Measurements from ENCODE around the gene TGFBR2.
"Not testable (repeated sequence)": the region's sequence is repeated elsewhere in the genome, so short reads cannot be mapped to it uniquely, and the experiment has no call there.

Gene TGFBR2

GRCh38 chr3:30620402-30621360, 14.3 kb downstream of the TGFBR2 start:
- DNase-seq, result no peak

DNA sequence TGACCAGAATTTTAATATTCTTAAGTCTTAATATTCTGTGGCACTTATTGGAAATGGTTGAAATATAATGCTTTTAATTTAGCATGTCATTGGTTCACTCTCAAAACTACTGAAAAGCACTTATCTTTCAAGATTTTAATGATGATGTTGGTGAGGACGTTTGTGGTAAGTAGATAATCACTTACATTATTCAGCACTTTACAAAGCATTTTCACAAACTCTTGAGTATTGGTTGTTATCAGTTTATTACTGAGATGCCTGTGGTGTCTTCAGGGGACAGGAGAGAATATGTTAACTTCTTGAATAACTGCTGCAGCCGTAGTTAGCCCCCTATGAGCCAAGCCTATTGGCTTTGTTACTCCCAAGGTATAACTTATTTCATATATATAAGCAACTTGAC, 15.2 kb downstream of the TGFBR2 start:
- DNase-seq, result no peak

GRCh38 chr3:30622047-30622545, 15.7 kb downstream of the TGFBR2 start:
- DNase-seq, result no peak

DNA sequence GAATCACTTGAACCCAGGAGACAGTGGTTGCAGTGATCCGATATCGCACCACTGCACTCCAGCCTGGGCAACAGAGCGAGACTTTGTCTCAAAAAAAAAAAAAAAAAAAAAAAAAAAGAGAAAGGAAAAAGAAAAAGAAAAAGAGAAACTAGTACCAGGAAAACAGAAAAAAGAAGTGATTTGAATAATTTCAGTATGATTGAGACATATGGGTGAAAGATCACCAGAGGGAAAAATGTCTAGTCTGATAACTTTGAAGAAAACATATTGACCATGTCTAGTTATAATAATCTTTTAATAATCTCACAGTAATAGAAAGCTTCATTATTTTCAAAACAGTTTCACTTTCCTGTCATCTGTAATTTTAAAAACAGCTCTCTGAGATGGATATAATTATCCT, 16.4 kb downstream of the TGFBR2 start:
- DNase-seq, result no peak

DNA sequence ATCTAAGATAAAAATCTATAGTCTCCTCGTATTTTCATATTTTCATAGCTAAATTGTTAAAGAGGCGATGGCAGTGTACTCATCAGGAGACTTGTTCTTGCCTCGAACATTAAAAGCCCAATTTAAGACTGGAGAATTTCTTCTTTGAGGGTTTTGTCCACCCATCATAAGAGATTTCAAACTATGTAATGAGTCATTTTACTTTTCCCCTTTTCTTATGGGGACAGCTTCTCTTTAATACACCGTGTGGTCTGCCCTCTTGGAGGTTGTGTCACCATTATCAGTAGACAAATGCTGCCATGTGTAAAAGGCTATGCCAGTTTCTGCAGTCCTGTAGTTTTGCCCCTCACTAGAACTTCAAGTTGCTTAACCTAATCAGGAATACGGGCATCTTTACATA, 16.9 kb downstream of the TGFBR2 start:
- DNase-seq, result no peak

- not testable (repeated sequence) for DNase-seq
These were observed 18.1 kb downstream of the TGFBR2 start for GRCh38 chr3:30624480-30624879.

DNA sequence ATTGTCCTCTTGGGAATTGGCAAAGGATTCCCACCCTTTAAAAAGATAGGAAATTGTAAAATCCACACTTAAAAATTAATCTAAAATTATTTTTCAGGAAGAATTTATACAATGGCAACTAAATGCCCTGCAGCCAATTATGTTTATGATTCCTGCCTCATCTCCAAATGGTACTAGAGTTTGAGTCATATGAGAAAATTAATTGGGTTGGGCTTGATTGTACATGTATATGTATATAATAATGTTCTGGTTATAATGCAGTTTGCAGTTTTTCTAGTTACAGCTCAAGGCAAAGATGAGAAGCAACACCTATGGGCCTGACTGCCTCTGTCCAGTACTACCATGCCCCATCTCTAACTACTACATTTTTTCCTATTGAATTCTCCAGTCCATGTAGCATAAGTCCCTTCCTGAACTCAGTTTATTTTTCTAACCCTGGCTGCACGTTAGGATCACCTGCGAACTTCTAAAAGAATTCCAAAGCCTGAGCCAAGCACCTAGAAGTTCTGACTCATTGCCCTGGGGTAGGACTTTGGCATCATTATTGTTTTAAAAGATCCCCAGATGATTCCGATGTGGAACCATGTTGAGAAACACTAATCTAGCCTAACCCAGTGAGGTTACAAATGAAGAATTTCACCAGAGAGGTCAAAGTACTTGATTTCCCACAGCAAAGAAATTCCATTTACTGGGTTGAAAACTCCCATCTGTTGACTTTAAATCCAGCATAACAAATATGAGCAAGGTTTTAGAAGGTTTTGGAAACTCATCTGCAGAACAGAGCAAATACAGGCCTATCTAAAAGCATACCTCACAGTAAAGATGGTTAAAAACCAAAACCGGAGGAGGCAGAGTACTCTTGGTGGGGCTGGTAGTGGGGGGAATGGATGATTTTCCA, 19.4 kb downstream of the TGFBR2 start:
- no peak for DNase-seq

GRCh38 chr3:30626443-30627180, 20.2 kb downstream of the TGFBR2 start:
- no peak for DNase-seq

- DNase-seq, result no peak
These were observed 22.0 kb downstream of the TGFBR2 start for GRCh38 chr3:30628205-30628900.

- no peak for DNase-seq
These were observed 22.6 kb downstream of the TGFBR2 start for GRCh38 chr3:30628901-30629590.

DNA sequence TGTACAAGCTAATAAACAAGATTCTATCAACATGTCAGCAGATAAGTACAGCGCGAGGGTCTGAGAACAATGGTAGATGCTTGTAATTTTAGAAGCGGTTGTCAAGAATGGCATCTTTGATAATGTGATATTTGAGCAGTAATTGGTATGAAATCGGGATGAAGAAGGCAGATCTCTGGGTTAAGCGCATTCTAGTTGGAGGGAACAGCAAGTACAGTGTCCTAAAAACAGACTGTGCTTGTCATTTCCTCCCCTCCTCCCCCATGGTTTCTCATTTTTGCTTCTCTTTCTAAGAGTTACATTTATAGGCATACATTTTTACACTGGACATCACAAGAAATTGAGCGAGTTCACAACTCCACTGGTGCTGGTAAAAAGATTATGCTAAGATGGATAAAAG, 23.3 kb downstream of the TGFBR2 start:
- no peak for DNase-seq

DNA sequence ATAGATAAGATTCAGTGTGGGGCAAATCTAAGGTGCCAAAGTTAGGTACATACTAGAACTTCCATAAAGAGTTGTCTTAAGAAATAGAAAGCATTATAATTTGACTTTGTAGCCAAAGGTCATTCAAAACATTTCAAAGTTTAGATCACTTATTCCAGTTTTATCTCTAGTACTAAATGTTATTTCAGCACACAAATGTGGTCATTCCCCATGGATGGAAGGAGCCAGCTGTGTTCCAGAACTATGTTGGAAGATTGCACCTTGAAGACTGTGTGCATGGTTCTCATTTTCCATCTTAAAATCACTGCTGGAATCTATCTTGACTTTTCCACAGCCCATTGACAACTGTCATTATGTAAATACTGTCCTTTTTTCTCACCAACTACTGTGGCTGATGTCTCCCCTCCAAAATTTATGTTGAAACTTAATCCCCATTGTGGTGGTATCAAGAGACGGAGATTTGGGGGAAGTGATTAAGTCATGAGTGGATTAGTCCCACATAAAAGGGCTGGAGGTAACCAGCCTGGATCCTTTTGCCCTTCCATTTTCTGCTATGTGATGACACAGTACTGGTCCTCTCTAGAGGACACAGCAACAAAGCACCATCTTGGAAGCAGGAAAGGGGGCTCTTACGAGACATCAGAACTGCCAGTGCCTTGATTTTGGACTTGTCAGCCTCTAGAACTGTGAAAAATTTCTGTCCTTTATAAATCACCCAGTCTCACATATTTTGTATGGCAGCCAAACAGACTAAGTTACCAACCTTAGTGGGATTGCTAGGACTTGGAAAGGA, 24.0 kb downstream of the TGFBR2 start:
- DNase-seq, result no peak

- DNase-seq, result no peak
These were observed 25.0 kb downstream of the TGFBR2 start for GRCh38 chr3:30631243-30631904.

GRCh38 chr3:30632065-30632464, 25.7 kb downstream of the TGFBR2 start:
- no peak for DNase-seq

DNA sequence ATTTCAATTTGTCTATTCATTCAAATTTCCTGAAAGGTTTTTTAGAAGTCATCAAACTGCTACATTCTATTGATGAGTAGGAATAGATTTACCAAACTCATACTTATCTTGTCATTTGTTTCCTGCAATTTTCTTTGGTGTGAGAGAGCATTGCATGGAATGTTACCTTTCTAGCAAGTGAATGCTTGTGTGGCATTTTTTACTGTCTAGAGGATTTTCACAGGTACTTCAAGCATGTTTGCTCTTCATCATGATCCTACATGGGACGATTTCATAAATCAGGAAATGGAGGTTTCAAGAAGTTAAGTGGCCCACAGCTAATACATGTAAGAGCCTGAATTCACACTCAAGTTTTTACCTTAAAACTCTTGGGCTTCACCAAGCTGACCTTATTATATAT, 26.1 kb downstream of the TGFBR2 start:
- DNase-seq, result no peak

DNA sequence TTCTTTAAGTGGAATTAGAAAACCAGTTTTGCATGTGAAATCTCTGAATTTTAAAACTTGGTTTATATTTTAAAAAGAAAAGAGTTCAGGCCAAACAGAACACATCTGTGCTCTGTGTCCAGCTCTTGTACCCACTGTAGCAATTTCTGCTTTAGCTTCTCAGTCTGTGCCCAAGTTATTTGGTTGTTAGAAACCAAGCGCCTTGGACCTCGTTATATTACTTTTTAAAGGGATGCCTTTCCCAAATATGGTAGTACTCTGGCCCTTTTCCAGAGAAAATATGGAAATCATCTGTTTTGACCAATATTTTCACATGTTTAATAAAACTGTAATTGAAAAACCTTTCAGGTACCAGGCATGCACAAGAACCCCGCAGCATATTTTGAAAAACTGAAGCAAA, 27.3 kb downstream of the TGFBR2 start:
- DNase-seq, result no peak

DNA sequence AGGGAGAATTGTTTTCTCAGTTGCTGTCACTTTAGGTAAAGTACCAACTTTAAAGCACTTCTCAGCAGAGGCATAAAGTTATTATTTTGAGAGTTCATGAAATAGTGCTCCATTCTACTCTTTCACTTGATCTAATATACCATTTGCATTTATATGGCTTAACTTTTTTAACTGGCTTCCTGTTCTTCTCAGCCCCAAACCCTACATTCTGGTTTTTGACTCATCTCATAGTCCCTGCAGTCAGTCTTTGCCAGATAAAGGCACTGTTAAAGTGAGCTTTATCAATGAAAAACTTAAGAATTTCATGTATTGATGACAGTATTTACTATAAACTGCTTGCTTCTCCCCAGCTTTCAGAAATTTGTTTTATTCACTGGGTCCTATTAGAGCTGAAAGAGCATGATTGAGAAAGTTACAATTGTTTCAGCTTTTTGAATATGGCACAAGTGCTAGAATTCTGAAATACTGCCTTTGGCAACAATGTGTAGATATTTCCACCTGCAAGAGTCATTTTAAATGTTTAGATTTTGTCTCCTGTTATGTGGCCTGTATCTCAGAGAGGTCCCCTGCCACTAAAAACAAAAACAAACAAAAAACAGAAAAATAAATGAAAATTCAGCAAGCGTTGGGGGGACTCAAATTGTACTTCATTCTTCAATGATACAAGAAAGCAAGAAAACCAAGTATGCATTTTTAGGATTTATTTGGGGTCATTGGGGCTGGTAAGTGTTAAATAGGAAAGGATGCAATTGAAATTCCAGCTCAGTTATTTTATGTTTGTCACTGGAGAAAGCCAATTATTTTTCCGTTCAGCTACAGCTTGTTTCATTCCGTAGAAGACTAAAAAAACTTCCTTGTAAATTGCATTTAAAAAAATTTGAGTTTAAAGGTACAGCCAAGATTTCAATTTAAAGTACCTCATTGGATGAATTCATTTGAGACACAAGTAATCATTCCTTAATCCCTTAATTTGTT, 28.6 kb downstream of the TGFBR2 start:
- DNase-seq, result no peak

DNA sequence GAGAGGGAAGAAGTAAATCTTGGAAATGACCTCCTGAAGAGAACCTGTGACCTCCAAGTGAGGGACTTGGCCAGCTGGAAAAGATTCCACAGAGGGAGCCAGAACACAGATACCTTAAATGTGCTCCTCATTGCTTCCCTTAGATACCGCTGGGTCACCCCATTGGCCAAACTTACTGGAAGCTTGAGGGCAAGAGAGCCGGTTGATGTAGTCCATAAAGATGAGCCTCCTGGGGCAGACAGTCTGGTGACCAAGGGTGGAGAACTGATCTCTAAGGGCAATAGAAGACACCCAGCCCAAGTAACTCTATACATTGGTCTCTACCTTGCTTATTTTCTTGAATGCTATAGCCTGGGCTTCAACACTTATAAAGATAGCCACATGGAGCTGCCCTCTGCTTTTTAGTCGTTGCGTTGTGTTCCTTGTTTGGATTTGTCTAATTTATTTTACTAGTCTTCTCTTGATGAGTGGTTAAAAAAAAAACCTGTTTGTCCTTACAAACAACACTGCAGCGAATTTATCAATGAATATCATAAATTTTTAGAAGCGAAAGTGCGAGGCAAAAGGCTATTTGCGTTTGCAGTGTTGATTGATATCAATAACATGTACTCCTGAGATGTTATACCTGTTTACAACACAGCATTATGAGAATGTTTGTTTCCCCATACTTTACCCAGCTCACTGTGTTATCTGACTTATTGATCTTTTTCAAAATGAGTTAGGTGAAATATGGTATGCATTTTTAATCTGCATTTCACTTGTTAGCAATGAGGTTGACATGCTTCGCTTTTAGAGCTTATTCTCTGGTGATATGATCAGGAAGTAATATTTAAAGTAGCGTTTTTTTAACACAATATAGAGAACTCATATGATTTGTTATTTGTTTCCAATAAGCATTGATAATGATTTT, 31.2 kb downstream of the TGFBR2 start:
- DNase-seq, result no peak

Data from activated gamma-delta T cell (primary cell).